OCI-LY7 (cell line): ENCODE data around the gene CRACR2B. TPM values are rescaled to one million over a fixed set of nuclear protein-coding genes. Genes with fewer than 3 reads are reported as not detected.

ENCODE experiments used
- BruUV-seq: library from RNA; stranded (reverse); fragments of 400-500 nt; replicated peaks from 2 replicates; lab custom pipeline; 2021; lab: Mats Ljungman, UMichigan
- CTCF ChIA-PET: fragments of 300-600 bp; sonication (Branson Sonifier 250); formaldehyde crosslinking; loops from one replicate; lab custom pipeline; 2022; ENCODE audit warnings: antibody characterized with exemption; ENCODE audit not compliant: unreplicated experiment; lab: Charles Lee
- POLR2A ChIA-PET: fragments of 300-600 bp; sonication (Branson Sonifier 250); formaldehyde crosslinking; loops from one replicate; lab custom pipeline; 2022; ENCODE audit warnings: antibody characterized with exemption; lab: Charles Lee
- DNase-seq: peaks from one replicate; pipeline ENCODE4 v3.0.0-alpha.2; 2015; ENCODE audit warnings: low spot score
- H2AFZ ChIP-seq: fragments of 200-600 bp; sonication (generic), shearing (Covaris generic); 2 replicates; pipeline ENCODE4 v1.6.1; 2014; ENCODE audit warnings: mild to moderate bottlenecking, antibody characterized with exemption, low read length, moderate library complexity
- H3K27ac ChIP-seq: fragments of 200-600 bp; sonication (generic); 2 replicates; pipeline ENCODE4 v1.5.1; 2014; ENCODE audit warnings: mixed run types, low read depth, mild to moderate bottlenecking, moderate library complexity, low read length, inconsistent platforms; ENCODE audit not compliant: poor library complexity, severe bottlenecking
- H3K36me3 ChIP-seq: fragments of 200-600 bp; sonication (generic); 2 replicates; pipeline ENCODE4 v1.6.1; 2014; ENCODE audit warnings: mild to moderate bottlenecking, antibody characterized with exemption, low read length, moderate library complexity, mixed read lengths; ENCODE audit not compliant: insufficient read depth
- H3K4me1 ChIP-seq: fragments of 200-600 bp; sonication (generic); 2 replicates; pipeline ENCODE4 v1.5.1; 2014; ENCODE audit warnings: mild to moderate bottlenecking, low read length; ENCODE audit not compliant: insufficient read depth, poor library complexity, severe bottlenecking
- H3K4me2 ChIP-seq: fragments of 200-600 bp; sonication (generic); 2 replicates; pipeline ENCODE4 v1.6.1; 2014; ENCODE audit warnings: mild to moderate bottlenecking, low read length
- H3K4me3 ChIP-seq: fragments of 200-600 bp; sonication (generic); 2 replicates; pipeline ENCODE4 v1.5.1; 2014; ENCODE audit warnings: mild to moderate bottlenecking, low read depth, low read length; ENCODE audit not compliant: poor library complexity, severe bottlenecking
- H3K79me2 ChIP-seq: fragments of 200-600 bp; sonication (generic); 2 replicates; pipeline ENCODE4 v1.6.1; 2016; ENCODE audit warnings: low read depth, mild to moderate bottlenecking, low read length, moderate library complexity, mixed read lengths; ENCODE audit not compliant: insufficient read depth
- H3K9me2 ChIP-seq: fragments of 200-600 bp; sonication (generic); 2 replicates; pipeline ENCODE4 v1.6.1; 2016; ENCODE audit warnings: mild to moderate bottlenecking, low read length, mixed read lengths; ENCODE audit not compliant: insufficient read depth
- H3K9me3 ChIP-seq: fragments of 200-600 bp; sonication (generic); 2 replicates; pipeline ENCODE4 v1.6.1; 2014; ENCODE audit warnings: mild to moderate bottlenecking, mixed run types, low read length, mixed read lengths
- H4K20me1 ChIP-seq: fragments of 200-600 bp; sonication (generic); 2 replicates; pipeline ENCODE4 v1.6.1; 2014; ENCODE audit warnings: mild to moderate bottlenecking, antibody characterized with exemption, low read length, moderate library complexity, mixed read lengths; ENCODE audit not compliant: insufficient read depth
- EZH2phosphoT487 ChIP-seq: fragments of 200-600 bp; sonication (generic); IDR thresholded peaks from 2 replicates; pipeline ENCODE4 v1.6.1; 2018; ENCODE audit warnings: low read depth, borderline replicate concordance, mild to moderate bottlenecking, mixed run types, antibody characterized with exemption, low read length, moderate library complexity, mixed read lengths
- intact Hi-C: fragments of 100-400 bp; cut with micrococcal nuclease; formaldehyde crosslinking; loops from one replicate; pipeline ENCODE4 v1.10.0; 2022; ENCODE audit not compliant: unreplicated experiment
- total RNA-seq, 2 experiments: library from RNA; depleted of rRNA in 1 of 2; stranded (reverse); fragments of >200 nt in 1 of 2; shearing (Covaris generic) in 1 of 2; gene quantifications; 2 replicates each; pipeline ENCODE4 v1.2.3, GENCODE V29; 2014 to 2022
- TF ChIP-seq, protein P1 (sequence below): fragments of 200-600 bp; sonication (generic); conservative IDR thresholded peaks from 2 replicates; pipeline ENCODE4 v1.5.1; 2014; ENCODE audit warnings: mild to moderate bottlenecking, antibody characterized with exemption, low read length, moderate library complexity, mixed read lengths

The CRACR2B gene
- total RNA-seq, 2 experiments from 2014 or later = 2.8 to 20.1 TPM

GRCh38 chr11:854601-855329 lies 27.0 kb downstream of the CRACR2B start:
- Histone ChIP-seq H3K4me1 (peaks cover 5% of the 10 kb centered on the region), H3K79me2 (no peaks in the 10 kb centered on the region), H4K20me1 (no peaks in the 10 kb centered on the region), H3K4me2 (no peak overlapping the region), H3K36me3 (no peaks in the 10 kb centered on the region), H2AFZ (no peak overlapping the region), H3K27ac (no peak overlapping the region), H3K4me3 (no peak overlapping the region), H3K9me3 (no peaks in the 10 kb centered on the region), H3K9me2 (no peaks in the 10 kb centered on the region)
- intact Hi-C loops = no loop called here
- ChIA-PET CTCF (no interaction called here), POLR2A (no interaction called here)
- no TSS peak for BruUV-seq
- no peak for DNase-seq
- TF ChIP-seq EZH2phosphoT487 = no peak
- TF ChIP-seq, protein P1, sequence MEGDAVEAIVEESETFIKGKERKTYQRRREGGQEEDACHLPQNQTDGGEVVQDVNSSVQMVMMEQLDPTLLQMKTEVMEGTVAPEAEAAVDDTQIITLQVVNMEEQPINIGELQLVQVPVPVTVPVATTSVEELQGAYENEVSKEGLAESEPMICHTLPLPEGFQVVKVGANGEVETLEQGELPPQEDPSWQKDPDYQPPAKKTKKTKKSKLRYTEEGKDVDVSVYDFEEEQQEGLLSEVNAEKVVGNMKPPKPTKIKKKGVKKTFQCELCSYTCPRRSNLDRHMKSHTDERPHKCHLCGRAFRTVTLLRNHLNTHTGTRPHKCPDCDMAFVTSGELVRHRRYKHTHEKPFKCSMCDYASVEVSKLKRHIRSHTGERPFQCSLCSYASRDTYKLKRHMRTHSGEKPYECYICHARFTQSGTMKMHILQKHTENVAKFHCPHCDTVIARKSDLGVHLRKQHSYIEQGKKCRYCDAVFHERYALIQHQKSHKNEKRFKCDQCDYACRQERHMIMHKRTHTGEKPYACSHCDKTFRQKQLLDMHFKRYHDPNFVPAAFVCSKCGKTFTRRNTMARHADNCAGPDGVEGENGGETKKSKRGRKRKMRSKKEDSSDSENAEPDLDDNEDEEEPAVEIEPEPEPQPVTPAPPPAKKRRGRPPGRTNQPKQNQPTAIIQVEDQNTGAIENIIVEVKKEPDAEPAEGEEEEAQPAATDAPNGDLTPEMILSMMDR = no peak

- no peak overlapping the region for H3K27ac ChIP-seq
- no peaks in the 10 kb centered on the region for H3K9me3 ChIP-seq
- CTCF ChIA-PET = no interaction called here
- no peaks in the 10 kb centered on the region for H3K36me3 ChIP-seq
- no peak overlapping the region for H3K4me3 ChIP-seq
- POLR2A ChIA-PET = no interaction called here
- H4K20me1 ChIP-seq = no peaks in the 10 kb centered on the region
- no peaks in the 10 kb centered on the region for H3K9me2 ChIP-seq
- H3K79me2 ChIP-seq = no peaks in the 10 kb centered on the region
- no peak overlapping the region for H3K4me2 ChIP-seq
- H3K4me1 ChIP-seq = peaks cover 5% of the 10 kb centered on the region
- DNase-seq = no peak
- BruUV-seq = no TSS peak
- H2AFZ ChIP-seq = no peak overlapping the region
- intact Hi-C loops = no loop called here
- TF ChIP-seq, protein P1 = no peak
- TF ChIP-seq EZH2phosphoT487 = no peak
Observed at GRCh38 chr11:855330-855674, 27.6 kb downstream of the CRACR2B start.

- H3K79me2 ChIP-seq = no peaks in the 10 kb centered on the region
- no peak overlapping the region for H3K4me2 ChIP-seq
- H3K4me3 ChIP-seq = no peak overlapping the region
- POLR2A ChIA-PET = no interaction called here
- no peaks in the 10 kb centered on the region for H4K20me1 ChIP-seq
- no peak overlapping the region for H3K27ac ChIP-seq
- intact Hi-C loops = no loop called here
- no TSS peak for BruUV-seq
- H3K9me3 ChIP-seq = no peaks in the 10 kb centered on the region
- no peak for TF ChIP-seq EZH2phosphoT487
- TF ChIP-seq, protein P1 = no peak
- H3K4me1 ChIP-seq = peaks cover 5% of the 10 kb centered on the region
- CTCF ChIA-PET = interaction anchor here (0.9 kb wide), 1 partner anchor 11 kb away, joined by 3 read pairs; no protein-coding TSS in a partner anchor
- no peaks in the 10 kb centered on the region for H3K36me3 ChIP-seq
- no peak overlapping the region for H2AFZ ChIP-seq
- DNase-seq = no peak
- no peaks in the 10 kb centered on the region for H3K9me2 ChIP-seq
Observed at GRCh38 chr11:855796-856195, 28.1 kb downstream of the CRACR2B start.
